GM18909 (cell line): ENCODE results near the gene ASPG.

ENCODE experiments used
- ATAC-seq: cut with Tn5 transposase; IDR thresholded peaks from one replicate; pipeline ENCODE4 v1.9.1; 2021; ENCODE audit warnings: mild to moderate bottlenecking; ENCODE audit not compliant: unreplicated experiment, poor library complexity

ASPG gene

DNA sequence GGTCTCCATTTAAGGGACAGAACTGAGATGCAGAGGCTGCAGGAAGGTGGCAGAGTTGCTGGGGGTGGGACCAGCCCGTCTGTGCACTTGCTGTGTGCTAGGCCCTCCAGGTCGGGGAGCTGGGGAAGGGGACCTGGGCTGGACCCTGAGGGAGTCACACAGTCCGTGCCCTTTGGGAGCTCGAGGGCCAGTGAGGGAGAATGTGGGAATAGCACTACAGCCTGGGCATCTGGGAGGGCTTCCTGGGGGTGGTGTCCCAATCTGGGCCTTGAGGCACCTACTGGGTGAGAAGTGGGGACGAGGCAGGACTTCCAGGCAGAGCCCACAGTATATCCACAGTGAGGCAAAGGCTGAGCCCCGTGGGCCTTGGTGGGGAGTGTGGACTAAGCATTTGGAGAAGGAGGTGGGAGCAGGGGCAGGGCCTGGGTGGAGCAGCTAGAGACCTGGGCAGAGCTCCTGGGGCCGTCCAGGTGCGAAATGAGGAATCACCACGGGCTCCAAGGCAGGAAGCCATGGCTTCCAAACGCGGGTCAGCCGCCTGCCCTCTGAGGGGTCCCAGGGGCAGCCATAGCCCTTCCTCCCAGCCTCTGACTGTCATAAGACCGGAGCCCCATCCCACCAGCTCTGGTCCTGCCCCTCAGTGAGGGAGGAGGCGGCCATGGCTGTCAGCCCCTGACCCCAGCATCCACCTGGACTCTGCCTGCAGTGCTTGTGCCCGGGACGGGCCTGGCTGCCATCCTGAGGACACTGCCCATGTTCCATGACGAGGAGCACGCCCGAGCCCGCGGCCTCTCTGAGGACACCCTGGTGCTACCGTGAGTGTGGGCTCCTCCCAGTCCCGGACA, 6.6 kb downstream of the ASPG start:
- ATAC-seq = no peak

DNA sequence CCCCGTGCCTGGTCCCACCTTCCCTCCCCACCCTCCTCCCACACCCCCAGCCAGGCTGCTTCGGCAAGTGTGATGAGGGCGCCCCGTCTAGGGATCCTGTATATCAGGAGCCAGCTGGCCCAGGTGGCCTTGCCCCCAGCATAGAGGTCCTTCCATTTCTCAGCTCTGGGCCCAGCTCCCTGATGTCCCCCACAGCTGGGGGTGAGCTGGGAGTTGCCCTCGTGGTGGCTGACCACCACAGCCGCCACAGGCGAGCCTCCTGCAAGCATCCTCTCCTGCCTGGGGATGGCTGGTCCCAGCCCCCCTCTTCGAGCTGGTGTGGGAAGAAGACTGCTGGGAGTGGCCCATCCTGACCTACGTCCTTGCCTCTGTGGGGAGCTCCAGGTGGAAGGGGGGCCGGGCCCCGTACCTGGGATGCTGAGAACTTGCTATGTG, 7.4 kb downstream of the ASPG start:
- no peak for ATAC-seq

DNA sequence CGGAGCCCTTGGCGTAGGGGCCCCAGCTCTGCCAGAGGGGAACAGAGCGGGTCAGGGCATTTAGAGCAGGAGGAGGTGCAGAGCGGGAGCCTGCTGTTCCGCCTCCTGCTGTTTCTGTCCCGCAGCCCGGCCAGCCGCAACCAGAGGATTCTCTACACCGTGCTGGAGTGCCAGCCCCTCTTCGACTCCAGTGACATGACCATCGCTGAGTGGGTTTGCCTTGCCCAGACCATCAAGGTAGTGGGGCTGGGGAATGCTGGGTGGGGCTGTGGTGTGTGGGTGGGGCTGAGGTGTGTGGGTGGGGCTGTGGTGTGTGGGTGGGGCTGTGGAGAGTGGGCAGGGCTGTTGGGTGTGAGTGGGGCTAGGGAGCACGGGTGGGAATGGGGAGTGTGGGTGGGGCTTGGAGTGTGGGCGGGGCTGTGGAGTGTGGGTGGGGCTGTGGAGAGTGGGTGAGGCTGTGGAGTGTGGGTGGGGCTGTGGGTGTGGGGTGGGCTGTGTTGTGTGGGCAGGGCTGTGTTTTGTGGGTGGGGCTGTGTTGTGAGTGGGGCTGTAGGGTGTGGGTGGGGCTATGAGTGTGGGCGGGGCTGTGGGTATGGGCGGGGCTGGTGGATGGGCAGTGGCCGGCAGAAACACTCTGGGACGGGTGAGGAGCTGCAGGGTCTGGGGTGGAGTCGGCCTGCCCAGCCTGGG, 8.0 kb downstream of the ASPG start:
- no peak for ATAC-seq

DNA sequence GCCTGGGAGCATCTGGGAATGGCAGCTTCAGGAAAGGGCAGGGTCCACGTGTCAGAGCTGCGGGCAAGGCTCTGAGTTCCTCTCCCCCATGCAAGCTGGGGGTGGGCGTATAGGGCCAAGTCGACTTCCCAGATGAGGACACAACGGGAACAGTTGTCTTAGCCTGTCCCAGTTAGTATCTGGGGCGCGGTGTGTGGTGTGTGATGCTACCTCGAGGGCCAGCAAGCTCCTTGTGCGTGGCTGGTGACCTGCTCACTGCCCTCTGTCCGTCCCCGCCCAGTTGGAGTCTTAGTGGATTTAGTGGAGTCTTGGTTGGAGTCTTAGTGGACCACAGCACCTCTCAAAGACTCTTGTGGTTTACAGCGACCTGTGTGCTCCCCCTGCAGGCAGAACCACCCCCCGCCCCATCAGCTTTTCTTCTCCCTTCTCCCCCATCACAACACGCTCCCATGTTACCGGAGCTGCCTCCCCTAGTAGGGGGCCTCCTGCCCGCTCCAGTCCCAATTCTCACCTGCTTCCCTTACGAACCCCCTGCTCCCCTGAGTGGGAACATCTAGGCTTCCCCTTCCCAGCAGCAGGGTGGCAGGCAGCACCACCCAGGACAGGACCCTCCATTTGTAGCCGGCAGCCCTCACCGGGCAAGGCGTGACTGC, 8.7 kb downstream of the ASPG start:
- ATAC-seq = no peak

DNA sequence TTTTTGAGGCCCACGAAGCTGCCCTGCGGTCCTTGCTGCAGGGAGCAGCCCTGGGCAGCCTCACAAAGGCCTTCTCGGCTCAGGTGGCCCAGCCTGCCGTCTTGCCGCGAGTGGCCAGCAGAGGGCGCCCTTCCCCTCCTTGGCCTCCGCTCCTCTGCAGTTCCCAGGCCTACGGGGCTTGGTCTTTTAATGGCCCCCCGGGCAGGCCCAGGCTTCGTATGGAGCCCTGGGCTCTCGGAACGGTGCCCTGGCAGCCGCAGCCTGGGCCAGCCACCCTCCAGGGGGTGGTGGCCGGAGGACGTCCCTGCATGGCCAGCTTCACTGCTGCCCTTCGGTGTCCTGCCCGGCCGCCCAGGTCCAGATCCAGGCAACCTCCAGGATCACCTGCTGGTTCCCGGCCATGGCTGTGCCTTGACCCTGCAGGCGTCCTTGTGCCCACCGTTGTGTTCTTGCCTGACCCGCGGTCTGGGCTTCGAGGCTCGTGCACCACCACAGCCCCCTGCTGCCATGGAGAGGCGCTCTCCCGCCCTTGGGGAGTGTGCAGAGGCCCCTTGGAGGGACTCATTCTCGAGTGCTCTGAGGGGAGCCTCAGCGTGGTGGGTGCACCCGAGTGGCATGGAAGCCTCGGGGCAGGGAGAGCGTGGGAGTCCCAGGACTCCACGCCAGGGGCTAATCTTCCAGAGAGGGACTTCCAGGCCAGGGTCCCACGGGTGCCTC, 9.4 kb downstream of the ASPG start:
- no peak for ATAC-seq

DNA sequence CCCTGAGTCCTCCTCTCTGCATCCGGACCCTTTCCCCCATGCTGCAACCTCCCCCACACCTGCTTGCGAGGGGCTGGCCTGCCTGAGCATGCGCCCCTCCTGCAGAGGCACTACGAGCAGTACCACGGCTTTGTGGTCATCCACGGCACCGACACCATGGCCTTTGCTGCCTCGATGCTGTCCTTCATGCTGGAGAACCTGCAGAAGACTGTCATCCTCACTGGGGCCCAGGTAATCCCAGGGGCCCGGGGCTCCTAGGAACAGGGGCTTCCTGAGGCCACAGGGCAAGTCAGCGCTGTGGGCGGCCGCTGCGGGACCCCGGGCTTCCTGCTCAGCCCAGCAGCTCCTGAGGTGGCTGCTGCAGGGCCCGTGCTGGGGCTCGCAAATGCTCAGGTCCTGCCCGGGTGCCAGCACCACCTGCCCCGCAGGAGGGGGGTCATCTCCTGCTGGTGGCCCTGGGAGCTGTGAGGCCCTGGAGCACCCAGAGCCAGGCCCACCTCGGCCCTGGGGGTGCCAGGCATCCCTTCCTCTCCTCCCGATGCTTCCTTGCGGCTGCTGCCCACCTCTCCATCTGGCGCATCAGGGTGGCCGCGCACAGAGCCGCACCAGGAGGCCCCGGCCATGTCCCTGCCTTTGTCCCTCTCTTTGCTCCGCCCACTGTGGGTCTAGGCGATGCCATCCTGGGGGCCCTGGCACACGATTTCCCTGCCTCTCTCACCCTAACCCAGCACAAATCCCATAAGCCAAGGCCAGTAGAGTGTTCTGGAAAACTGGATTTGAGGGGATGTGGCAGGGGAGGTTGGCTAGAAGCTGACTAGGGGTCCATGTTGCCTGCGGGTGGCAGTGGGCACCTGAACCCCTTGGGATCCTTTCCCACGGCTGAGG, 10.2 kb downstream of the ASPG start:
- ATAC-seq = no peak

DNA sequence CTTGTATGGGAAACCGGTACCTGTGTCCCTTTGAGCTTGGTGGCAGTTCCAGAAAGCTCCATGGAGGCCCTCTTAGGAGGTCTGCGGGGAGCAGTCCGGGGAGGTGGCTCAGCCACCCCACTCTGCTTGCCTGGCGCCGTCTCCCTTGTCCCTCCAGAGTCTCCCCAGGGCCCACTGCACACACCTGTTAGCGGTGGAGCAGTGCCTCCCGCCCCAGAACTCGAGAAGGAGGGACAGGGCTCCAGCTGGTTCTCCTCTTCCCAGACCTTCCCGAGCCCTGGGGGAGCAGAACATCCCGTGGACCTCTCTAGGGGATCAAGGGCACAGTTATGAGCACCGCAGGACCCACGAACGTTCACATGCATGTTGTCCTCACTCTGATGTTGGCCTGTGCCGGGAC, 10.8 kb downstream of the ASPG start:
- ATAC-seq = no peak

DNA sequence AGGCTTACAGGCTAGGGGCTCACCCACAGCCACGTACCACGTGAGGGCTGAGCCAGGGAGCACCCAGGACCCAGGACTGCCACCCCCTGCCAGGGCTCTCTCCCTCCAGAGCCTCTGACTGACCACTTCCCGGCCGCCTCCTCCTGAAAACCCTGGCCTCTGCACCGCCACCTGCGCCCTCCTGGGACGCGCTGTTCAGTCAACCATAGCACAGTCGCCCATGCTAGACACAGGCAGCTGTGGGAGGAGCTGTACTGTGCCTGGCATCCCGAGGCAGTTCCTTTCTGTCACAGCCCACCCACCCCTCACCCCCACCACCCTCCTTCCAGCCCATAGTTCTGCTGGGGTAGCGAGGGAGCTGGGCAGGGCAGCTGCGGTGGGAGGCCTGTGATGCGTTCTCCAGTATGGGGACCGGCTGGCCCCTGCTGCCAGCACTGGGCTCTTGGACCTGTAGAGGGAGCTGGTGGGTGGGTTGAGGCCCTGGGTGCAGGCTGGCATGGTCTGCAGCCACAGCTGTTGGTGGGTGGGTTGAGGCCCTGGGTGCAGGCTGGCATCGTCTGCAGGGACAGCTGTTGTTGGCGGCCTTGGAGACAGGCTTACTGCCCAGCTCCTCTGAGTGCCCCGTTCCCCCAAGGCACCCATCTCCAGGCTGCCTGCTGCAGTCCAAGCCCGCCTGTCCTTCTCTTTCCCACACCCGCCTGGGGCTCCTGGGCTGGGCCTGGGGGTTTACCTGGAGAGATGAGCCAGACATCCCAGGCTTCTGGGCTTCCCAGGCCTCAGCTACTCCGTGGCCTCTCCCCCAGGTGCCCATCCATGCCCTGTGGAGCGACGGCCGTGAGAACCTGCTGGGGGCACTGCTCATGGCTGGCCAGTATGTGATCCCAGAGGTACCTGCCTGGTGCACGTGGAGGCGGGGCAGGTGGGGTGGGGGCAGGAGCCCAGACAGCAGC, 11.5 kb downstream of the ASPG start:
- no peak for ATAC-seq

DNA sequence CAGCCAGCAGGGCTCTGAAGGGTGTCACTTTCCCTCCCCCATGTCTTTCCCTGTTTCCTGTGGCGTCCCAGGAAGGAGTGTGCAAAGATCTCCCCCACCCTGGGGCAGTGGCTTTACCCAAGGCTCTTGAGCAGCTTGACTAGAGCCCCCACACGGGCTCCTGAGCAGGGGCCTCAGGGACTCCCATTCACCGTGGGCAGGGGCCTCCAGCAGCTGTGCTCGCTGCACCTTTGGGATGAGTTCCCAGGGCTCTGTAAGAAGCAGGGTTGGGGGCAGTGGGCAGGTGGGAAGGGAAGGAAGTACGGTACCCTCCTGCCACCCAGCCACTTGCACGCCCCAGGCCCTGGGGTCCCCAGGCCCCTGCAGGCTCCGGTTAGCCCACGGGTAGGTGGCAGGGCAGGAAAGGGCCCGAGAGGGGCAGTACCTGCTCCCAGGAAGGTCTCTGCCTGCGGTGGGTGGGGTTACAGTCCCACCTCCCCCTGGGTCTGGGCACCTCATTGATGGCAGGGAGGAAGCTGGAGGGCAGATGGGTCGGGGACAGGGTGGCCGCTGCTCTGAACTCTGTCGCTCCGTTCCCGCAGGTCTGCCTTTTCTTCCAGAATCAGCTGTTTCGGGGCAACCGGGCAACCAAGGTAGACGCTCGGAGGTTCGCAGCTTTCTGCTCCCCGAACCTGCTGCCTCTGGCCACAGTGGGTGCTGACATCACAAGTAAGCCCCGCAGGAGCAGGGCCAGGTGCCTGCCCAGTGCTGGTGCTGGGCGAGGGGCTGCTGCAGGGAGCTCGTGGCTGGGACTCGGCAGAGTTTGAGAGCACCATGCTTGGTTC, 13.0 kb downstream of the ASPG start:
- ATAC-seq = no peak

DNA sequence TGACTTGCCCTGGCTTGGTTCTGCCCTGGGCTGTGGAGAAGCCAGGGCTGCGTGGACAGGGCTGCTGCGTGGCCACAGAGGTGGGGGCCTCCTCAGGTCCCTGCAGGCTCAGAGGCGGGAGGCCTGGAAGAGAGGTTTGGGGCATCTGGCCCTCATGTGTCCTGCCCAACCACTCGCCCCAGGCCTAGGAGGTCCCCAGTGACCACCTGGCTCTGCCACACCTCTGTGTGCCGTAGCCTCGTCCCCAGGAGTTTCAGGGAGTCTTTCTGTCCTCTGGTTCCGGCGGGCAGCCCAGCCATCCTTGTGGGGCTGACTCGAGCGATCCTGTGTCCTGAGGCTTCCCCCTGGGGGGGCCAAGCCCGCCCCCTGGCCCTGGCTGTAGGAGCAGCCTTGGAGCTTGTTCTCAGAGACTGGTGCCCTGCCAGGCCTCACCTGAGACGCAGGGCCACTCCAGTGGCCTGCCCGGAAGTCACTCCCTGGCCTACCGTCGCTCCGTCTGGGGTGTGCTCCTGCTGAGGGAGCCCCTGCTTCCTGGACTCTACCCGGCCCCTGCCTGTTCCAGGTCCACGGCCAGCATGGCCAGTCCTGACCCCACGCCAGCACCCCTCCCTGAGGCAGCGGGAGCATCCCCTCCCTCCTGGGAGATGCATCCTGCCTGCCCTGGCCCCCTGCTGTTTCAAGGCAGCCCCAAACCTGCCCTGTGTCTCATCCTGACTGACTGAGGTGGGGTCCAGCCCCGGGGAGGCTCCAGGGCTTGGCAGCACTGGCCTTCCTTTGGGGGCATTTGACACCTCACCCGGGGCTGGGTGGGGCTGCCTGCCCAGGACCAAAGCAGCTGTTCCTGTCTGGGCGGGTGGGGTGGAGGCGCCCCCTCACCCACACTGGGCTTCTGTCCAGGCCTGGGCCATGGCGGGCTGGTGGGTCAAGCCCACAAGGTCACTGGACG, 13.9 kb downstream of the ASPG start:
- no peak for ATAC-seq

DNA sequence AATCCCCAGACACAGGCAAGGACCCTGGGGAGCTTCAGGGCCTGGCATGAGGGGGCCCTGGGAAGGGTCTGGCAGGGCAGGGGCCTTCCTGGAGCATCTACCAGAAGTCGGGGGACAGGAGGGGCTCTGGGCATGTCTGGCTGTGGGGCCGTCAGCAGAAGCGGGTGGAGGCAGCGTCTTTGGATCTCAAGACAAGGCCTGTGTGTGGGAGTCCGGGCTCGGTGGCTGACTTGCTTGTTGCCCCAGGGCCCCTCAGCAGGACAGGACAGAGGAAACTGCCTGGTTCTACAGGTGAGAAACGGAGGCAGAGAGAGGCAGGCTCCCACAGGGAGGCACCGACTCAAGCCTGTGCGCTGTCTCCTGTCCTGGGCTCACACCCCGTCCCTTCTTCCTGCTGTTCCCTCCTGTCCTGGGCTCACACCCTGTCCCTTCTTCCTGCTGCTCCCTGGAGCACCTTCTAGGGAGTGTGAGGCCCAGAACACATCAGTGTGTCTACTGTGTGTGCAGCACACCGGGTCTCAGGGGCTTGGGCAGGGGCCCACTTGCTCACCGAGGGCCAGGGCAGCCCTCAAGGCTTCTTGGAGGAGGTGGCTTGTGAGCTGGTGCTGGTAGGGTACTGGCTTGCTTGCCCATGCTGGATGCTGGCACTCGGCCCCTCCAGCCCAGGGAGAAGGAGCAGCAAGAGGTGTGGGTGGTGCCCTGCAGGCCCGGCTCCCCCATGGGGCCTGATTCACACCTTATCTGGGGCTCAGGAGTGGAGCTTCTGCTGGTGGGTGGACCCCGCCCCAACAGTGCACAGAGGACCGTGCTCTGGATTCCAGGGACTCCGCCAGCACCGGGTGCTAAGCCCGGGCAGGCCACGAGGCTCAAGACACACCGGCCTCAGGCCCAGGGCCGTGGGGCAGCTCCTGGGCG, 14.9 kb downstream of the ASPG start:
- ATAC-seq = no peak

DNA sequence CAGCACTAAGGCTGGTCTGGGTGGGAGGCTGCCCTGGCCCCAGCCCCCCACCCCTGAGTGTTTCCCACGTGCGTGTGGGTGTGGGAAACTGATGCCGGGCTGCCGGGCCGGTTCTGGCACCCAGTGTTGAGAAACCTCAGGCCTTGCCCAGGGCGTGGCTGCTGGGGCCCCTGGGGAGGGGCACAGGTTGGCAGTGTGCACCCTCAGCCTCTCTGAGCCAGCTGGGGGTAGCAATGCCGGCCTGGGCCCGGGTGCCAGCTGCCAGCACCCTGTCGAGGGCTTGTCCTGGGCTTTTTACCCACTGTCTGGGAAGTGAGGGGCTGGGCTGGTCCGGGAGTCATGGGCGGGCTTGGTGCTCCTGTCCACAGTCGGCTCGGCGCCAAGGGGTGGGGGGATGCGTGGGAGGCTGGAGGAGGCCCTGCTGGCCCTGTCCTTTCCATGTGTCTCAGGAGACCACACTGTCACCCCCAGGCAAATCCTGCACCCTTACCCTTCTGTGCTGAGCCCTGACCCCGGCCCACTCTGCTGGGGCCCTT, 15.7 kb downstream of the ASPG start:
- no peak for ATAC-seq

DNA sequence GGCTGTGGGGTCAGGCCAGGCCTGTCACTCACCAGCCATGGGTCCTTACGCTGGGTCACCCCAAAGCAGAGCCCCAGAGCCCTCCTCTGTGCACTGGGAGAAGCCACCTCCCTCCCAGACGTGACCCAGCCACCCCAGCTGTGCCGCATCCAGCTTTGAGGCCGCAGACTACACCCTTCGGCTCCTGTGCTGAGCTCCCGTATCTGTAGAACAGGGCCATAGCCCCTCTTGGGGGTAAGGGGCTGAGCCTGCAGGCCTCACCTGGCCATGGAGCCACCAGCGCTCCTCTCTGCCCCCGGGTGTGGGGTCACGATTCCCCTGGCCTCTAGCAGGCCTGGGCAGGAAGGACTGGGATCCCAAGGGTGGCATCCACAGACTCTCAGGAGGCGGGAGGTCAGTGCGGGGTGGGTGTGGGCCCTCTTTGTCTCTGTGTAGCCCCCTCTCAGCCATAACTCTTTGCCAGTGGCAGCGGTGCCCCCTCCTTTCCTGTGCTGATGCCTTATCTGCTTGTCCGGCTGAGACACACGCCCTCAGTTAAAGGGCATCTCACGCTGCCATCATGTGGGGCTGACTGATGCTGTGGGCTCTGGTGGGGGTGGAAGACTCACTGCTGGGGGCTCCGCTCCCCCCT, 16.3 kb downstream of the ASPG start:
- no peak for ATAC-seq

DNA sequence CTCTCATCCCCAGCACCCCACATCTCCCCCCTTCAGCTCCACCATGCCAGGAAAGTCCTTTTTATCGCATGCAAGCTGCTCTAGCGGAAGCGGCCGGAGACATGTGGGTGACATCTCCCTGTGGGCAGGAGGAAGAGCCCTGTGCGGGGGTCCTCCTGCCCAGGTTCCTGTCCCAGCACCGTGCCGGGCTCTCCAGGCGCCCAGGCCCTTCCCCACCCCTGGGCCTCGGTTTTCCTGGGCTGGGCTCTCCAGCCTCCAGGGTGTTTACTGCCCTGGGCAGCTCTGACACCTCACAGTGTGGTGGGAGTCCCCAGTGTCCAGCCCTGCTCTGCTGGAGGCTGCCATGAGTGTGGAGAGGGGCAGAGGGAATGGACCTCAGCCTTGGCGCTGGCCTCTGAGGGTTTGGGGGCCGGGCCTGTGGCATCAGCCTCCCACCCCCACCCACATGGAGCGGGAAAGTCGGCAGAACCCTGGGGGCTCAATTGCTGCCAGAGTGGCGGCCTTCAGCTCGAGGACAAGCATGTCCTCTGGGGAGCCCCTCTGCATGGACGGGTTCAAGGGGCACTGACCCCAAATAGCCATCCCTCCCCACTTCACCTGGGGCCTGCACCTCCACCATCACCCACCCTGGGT, 16.9 kb downstream of the ASPG start:
- ATAC-seq = no peak

DNA sequence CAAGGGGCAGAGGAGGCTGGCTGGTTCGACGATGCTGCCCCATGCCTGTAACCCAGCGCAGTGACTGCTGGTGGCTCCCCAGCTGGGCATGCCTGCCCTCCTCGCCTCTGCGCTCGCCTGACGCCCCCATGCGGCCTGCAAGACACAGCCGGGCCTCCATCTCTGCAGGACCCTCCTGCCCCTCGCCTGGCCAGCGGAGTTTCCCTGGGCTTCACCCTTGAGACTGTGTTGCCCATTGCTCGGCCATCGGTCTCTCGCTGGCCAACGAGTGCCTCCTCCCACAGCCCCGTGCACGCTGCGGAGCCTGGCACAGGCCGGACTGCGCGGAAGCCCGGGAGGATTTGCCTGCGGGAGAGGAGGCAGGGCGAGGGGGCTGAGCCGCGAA, 17.6 kb downstream of the ASPG start:
- ATAC-seq = no peak
